Esophagus squamous epithelium (tissue), 5 donors: ENCODE measurements around the gene TRIM69. TPM values are rescaled to one million over a fixed set of nuclear protein-coding genes. Genes with fewer than 3 reads are reported as not detected.

Source experiments
- DNase-seq: peaks from one replicate; lab custom pipeline; 2025; lab: John Stamatoyannopoulos, UW
- H3K27ac ChIP-seq, 4 donors: fragments of 200-600 bp; sonication (generic); one replicate each; pipeline ENCODE4 v1.5.1; 2016 to 2019; ENCODE audit warnings: mild to moderate bottlenecking in 1 of 4
- H3K27me3 ChIP-seq, 4 donors: fragments of 200-600 bp; sonication (generic); 1 replicate in 3 of 4; 2 replicates in 1 of 4; pipeline versions ENCODE4 v1.5.1 to v1.6.0; 2017 to 2021; ENCODE audit warnings: antibody characterized with exemption in 1 of 4
- H3K36me3 ChIP-seq, 3 donors: fragments of 200-600 bp; sonication (generic); one replicate each; pipeline ENCODE4 v1.5.1; 2016 to 2019
- H3K4me1 ChIP-seq, 3 donors: fragments of 200-600 bp; sonication (generic); one replicate each; pipeline ENCODE4 v1.5.1; 2017 to 2019
- H3K4me3 ChIP-seq, 4 donors: fragments of 200-600 bp; sonication (generic); 1 replicate in 3 of 4; 2 replicates in 1 of 4; pipeline ENCODE4 v1.5.1; 2016 to 2019; ENCODE audit warnings: mild to moderate bottlenecking in 2 of 4, moderate library complexity in 1 of 4
- H3K9me3 ChIP-seq, 3 donors: fragments of 200-600 bp; sonication (generic); one replicate each; pipeline ENCODE4 v1.5.1; 2016 to 2019
- CTCF ChIP-seq, 6 experiments: fragments of 450-650 bp in 4 of 6; fragments of 200-600 bp in 2 of 6; sonication (generic) in 2 of 6; IDR thresholded peaks; one replicate each; pipeline ENCODE4 v1.5.1; 2016 to 2019; ENCODE audit warnings: antibody characterized with exemption in 6 of 6, mild to moderate bottlenecking in 4 of 6, moderate library complexity in 4 of 6
- POLR2A ChIP-seq, 4 donors: fragments of 450-650 bp; IDR thresholded peaks; one replicate each; pipeline ENCODE4 v1.6.1; 2017; ENCODE audit warnings: antibody characterized with exemption in 4 of 4, mild to moderate bottlenecking in 4 of 4, moderate library complexity in 3 of 4
- WGBS, 2 donors: methylation state at CpG; one replicate each; pipeline ENCODE4 v1.1.5; 2018; 5-methylcytosine and 5-hydroxymethylcytosine counted together
- intact Hi-C: fragments of 100-400 bp; cut with DNase I; formaldehyde crosslinking; loops from one replicate; pipeline ENCODE4 v1.15.0; 2022
- total RNA-seq, 4 donors: library from RNA; depleted of rRNA; stranded (reverse); fragments of >200 nt; gene quantifications; one replicate each; pipeline ENCODE4 v1.1.0, GENCODE V29; 2016
- donor health status: DM: yes; HTN: yes; CAD: no.

Gene TRIM69
- total RNA-seq, 4 donors from 2014 or later, result 9.4 to 13.6 (median 11.1) TPM

- Histone ChIP-seq H3K4me1 (no peaks in the 10 kb centered on the region), H3K27me3 (peaks cover 0 to 5% (median 0%) of the 10 kb centered on the region in 4 donors), H3K27ac (no peak overlapping the region), H3K9me3 (no peaks in the 10 kb centered on the region), H3K36me3 (no peaks in the 10 kb centered on the region), H3K4me3 (no peak overlapping the region)
- TF ChIP-seq POLR2A (IDR thresholded peaks at IDR 0.05), result no peak
- peak in 3 of 6 experiments; percentile 11 to 24 (median 18) for TF ChIP-seq CTCF (IDR thresholded peaks at IDR 0.05)
- WGBS, 2 donors, result 16 to 17% methylated on average over 3 of the region's 3 CpGs
- intact Hi-C loops, result no loop called here
- DNase-seq, result no peak
Measured at GRCh38 chr15:44798826-44799225, 62.5 kb downstream of the TRIM69 start.

GRCh38 chr15:44801364-44801763 lies 65.0 kb downstream of the TRIM69 start:
- TF ChIP-seq CTCF (IDR thresholded peaks at IDR 0.05) (no peak), POLR2A (IDR thresholded peaks at IDR 0.05) (no peak)
- intact Hi-C loops, result no loop called here

GRCh38 chr15:44801797-44802196 lies 65.5 kb downstream of the TRIM69 start:
- peaks cover 0 to 5% (median 0%) of the 10 kb centered on the region in 4 donors for H3K27me3 ChIP-seq
- H3K27ac ChIP-seq, result no peak overlapping the region
- no peak overlapping the region for H3K4me3 ChIP-seq
- no peaks in the 10 kb centered on the region for H3K36me3 ChIP-seq
- H3K4me1 ChIP-seq, result no peaks in the 10 kb centered on the region
- DNase-seq, result no peak
- no peaks in the 10 kb centered on the region for H3K9me3 ChIP-seq
- TF ChIP-seq POLR2A (IDR thresholded peaks at IDR 0.05) (no peak), CTCF (IDR thresholded peaks at IDR 0.05) (no peak)
- intact Hi-C loops, result no loop called here

More at GRCh38 chr15:44801364-44801763, 65.0 kb downstream of the TRIM69 start:
- Histone ChIP-seq H3K36me3 (no peaks in the 10 kb centered on the region), H3K9me3 (no peaks in the 10 kb centered on the region), H3K4me3 (no peak overlapping the region), H3K27me3 (peaks cover 0 to 5% (median 0%) of the 10 kb centered on the region in 4 donors), H3K4me1 (no peaks in the 10 kb centered on the region), H3K27ac (no peak overlapping the region)
- DNase-seq, result no peak
- 79 to 83% methylated on average over 5 of the region's 5 CpGs for WGBS, 2 donors

GRCh38 chr15:44802336-44802735 lies 66.0 kb downstream of the TRIM69 start:
- Histone ChIP-seq H3K27ac (no peak overlapping the region), H3K36me3 (no peaks in the 10 kb centered on the region), H3K9me3 (no peaks in the 10 kb centered on the region), H3K27me3 (peaks cover 0 to 5% (median 0%) of the 10 kb centered on the region in 4 donors), H3K4me3 (no peak overlapping the region), H3K4me1 (no peaks in the 10 kb centered on the region)
- TF ChIP-seq POLR2A (IDR thresholded peaks at IDR 0.05) (no peak), CTCF (IDR thresholded peaks at IDR 0.05) (no peak)
- intact Hi-C loops, result no loop called here
- 33 to 67% methylated on average over 1 of the region's 1 CpG for WGBS, 2 donors
- no peak for DNase-seq

GRCh38 chr15:44804298-44805046 lies 68.1 kb downstream of the TRIM69 start:
- no peak for TF ChIP-seq CTCF (IDR thresholded peaks at IDR 0.05)
- TF ChIP-seq POLR2A (IDR thresholded peaks at IDR 0.05), result no peak
- H3K9me3 ChIP-seq, result no peaks in the 10 kb centered on the region
- intact Hi-C loops, result no loop called here
- no peaks in the 10 kb centered on the region for H3K36me3 ChIP-seq
- H3K4me3 ChIP-seq, result no peak overlapping the region
- no peaks in the 10 kb centered on the region for H3K4me1 ChIP-seq
- WGBS, 2 donors, result 62 to 68% methylated on average over 4 of the region's 4 CpGs
- H3K27me3 ChIP-seq, result peaks cover 0 to 2% (median 0%) of the 10 kb centered on the region in 4 donors
- no peak overlapping the region for H3K27ac ChIP-seq
- no peak for DNase-seq
